Naive thymus-derived CD4-positive, alpha-beta T cell (primary cell): Measurements from ENCODE around the gene CNTF. TPM values are rescaled to one million over a fixed set of nuclear protein-coding genes. Genes with fewer than 3 reads are reported as not detected.

Experiments
- ATAC-seq: fragments of 150-1000 bp; cut with Tn5 transposase; 2 replicates; pipeline ENCODE4 v1.10.0; 2021; ENCODE audit warnings: mild to moderate bottlenecking, moderate library complexity
- CTCF ChIA-PET: fragments of 350-600 bp; sonication (Branson Sonifier 250); formaldehyde crosslinking; loops from one replicate; lab custom pipeline; 2021; ENCODE audit warnings: antibody characterized with exemption; lab: Charles Lee
- POLR2A ChIA-PET: fragments of 350-600 bp; sonication (Branson Sonifier 250); formaldehyde crosslinking; loops from one replicate; lab custom pipeline; 2021; ENCODE audit warnings: antibody characterized with exemption, inconsistent platforms; lab: Charles Lee
- DNase-seq, 9 donors: peaks; one replicate each; pipeline versions ENCODE4 v3.0.0 to v3.0.0-alpha.2; 2020 to 2022; ENCODE audit warnings: mixed read lengths in 1 of 9
- H3K27ac ChIP-seq: one replicate; pipeline ENCODE4 v1.7.0; 2013; ENCODE audit warnings: mild to moderate bottlenecking, low read depth, low read length, moderate library complexity
- H3K27me3 ChIP-seq, 2 donors: one replicate each; pipeline ENCODE4 v1.7.0; 2013; ENCODE audit warnings: low read length in 2 of 2, mild to moderate bottlenecking in 2 of 2, moderate library complexity in 2 of 2; ENCODE audit not compliant: control insufficient read depth in 2 of 2, insufficient read depth in 2 of 2
- H3K36me3 ChIP-seq, 3 experiments: 1 replicate in 2 of 3; 2 replicates in 1 of 3; pipeline ENCODE4 v1.7.0; 2013; ENCODE audit warnings: low read length in 3 of 3, mild to moderate bottlenecking in 3 of 3, moderate library complexity in 1 of 3; ENCODE audit not compliant: insufficient read depth in 3 of 3, control insufficient read depth in 2 of 3
- H3K4me1 ChIP-seq, 2 donors: one replicate each; pipeline ENCODE4 v1.7.0; 2013; ENCODE audit warnings: low read length in 2 of 2, mild to moderate bottlenecking in 2 of 2, moderate library complexity in 1 of 2; ENCODE audit not compliant: control insufficient read depth in 2 of 2, insufficient read depth in 2 of 2
- H3K4me3 ChIP-seq: 2 replicates; pipeline ENCODE4 v1.7.0; 2013; ENCODE audit warnings: mild to moderate bottlenecking, low read length
- H3K9me3 ChIP-seq, 3 experiments: 1 replicate in 2 of 3; 2 replicates in 1 of 3; pipeline ENCODE4 v1.7.0; 2013; ENCODE audit warnings: low read length in 3 of 3; ENCODE audit not compliant: control insufficient read depth in 2 of 3
- H3K27ac Mint-ChIP-seq, 9 donors: one replicate each; pipeline ENCODE4 v1.8.0; 2020 to 2022; ENCODE audit warnings: mixed read lengths in 9 of 9, mild to moderate bottlenecking in 8 of 9, moderate library complexity in 5 of 9, inconsistent platforms in 2 of 9
- H3K27me3 Mint-ChIP-seq, 5 donors: one replicate each; pipeline ENCODE4 v1.8.0; 2021 to 2022; ENCODE audit warnings: mixed read lengths in 5 of 5, mild to moderate bottlenecking in 1 of 5
- H3K36me3 Mint-ChIP-seq, 5 donors: one replicate each; pipeline ENCODE4 v1.8.0; 2020 to 2022; ENCODE audit warnings: mixed read lengths in 5 of 5, mild to moderate bottlenecking in 3 of 5, inconsistent platforms in 1 of 5
- H3K4me1 Mint-ChIP-seq, 7 donors: one replicate each; pipeline ENCODE4 v1.8.0; 2020 to 2022; ENCODE audit warnings: mixed read lengths in 7 of 7, mild to moderate bottlenecking in 3 of 7, inconsistent platforms in 1 of 7
- H3K4me3 Mint-ChIP-seq, 10 donors: one replicate each; pipeline ENCODE4 v1.8.0; 2020 to 2022; ENCODE audit warnings: mild to moderate bottlenecking in 10 of 10, mixed read lengths in 10 of 10, moderate library complexity in 6 of 10, inconsistent platforms in 2 of 10
- H3K9me3 Mint-ChIP-seq, 11 donors: one replicate each; pipeline ENCODE4 v1.8.0; 2020 to 2022; ENCODE audit warnings: mixed read lengths in 11 of 11, mild to moderate bottlenecking in 4 of 11, inconsistent platforms in 1 of 11, moderate library complexity in 1 of 11
- intact Hi-C, 2 donors: fragments of 100-400 bp; cut with micrococcal nuclease; formaldehyde crosslinking; loops; one replicate each; pipeline ENCODE4 v1.15.1; 2023
- polyA plus RNA-seq, 2 donors: library from polyadenylated mRNA; unstranded; fragments of 300-500 nt; fragmentation: Illumina TruSeq; gene quantifications; one replicate each; pipeline ENCODE4 v1.2.3, GENCODE V29; 2021
- total RNA-seq, 6 experiments: library from RNA in 5 of 6; stranded (reverse) in 5 of 6; gene quantifications; 1 replicate in 5 of 6; 2 replicates in 1 of 6; pipeline ENCODE4 v1.2.3 and lab custom pipeline; 2021 to 2026

CNTF gene
- total and polyA plus RNA-seq, 7 experiments from 2014 or later, result 0.10 to 4.9 (median 3.7) TPM; not detected in 1

DNA sequence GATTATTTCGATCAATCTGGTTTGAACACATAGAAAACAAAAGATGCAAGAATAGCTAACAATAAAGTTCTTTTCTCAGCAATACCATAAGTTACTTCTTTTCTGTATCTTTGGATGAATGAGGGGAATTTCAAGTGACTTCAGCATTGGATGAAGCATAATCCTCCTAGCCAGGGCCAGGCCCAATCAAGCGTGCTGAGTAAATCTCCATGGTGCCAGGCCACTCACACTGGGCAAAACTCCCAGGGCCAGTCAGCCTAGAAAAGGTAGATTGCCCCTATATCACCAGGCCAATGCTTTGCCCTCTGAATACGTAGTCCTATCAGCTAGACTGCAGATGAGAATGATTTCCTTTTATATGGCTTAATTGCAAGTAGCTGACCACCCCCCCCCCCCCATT lies 6.0 kb downstream of the CNTF start:
- intact Hi-C loops, result no loop called here
- Mint-ChIP-seq H3K9me3 (peaks cover 0 to 2% (median 0%) of the 10 kb centered on the region in 11 donors), H3K4me3 (no peak overlapping the region), H3K27ac (peak overlapping the region in 6 of 9 donors; percentile 3 to 75 (median 42)), H3K27me3 (no peaks in the 10 kb centered on the region), H3K36me3 (peaks cover 0 to 13% (median 6%) of the 10 kb centered on the region in 5 donors), H3K4me1 (peaks cover 0 to 7% (median 5%) of the 10 kb centered on the region in 7 donors)
- peaks cover 0 to 20% (median 13%) of the 10 kb centered on the region in 3 experiments for H3K36me3 ChIP-seq
- H3K4me3 ChIP-seq, result no peak overlapping the region
- ATAC-seq (no peak), DNase-seq (no peak)
- H3K9me3 ChIP-seq, result no peaks in the 10 kb centered on the region
- no peaks in the 10 kb centered on the region for H3K27me3 ChIP-seq
- no peak overlapping the region for H3K27ac ChIP-seq
- CTCF ChIA-PET, result interaction anchor here (0.6 to 7.4 kb wide), 9 partner anchors 10 to 813 kb away, joined by 3 to 40 read pairs (median 6); no protein-coding TSS in a partner anchor
- H3K4me1 ChIP-seq, result no peaks in the 10 kb centered on the region
- POLR2A ChIA-PET, result interaction anchor here (0.8 to 1.9 kb wide), 4 partner anchors 9 to 61 kb away, joined by 3 to 7 read pairs (median 5); no protein-coding TSS in a partner anchor

DNA sequence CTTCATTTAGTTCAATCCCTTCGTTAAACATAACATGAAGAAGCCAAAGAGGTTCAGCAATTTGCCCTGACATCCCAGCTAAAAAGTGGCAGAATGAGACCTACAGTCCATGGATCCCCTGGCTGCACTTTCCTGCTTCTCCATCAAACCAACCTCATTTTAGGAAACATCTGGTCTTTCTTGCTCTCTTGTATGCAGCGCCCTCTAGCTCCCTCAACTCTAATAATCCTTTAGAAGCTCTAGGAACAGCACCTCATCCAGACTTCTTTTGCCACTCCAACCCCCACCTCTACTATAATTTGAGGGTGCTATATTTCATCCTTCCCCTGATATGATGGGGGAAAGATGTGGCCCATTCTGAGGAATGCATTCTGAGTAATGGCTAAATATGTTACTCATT lies 7.4 kb downstream of the CNTF start:
- H3K9me3 Mint-ChIP-seq, result peaks cover 0 to 2% (median 0%) of the 10 kb centered on the region in 11 donors
- H3K27ac ChIP-seq, result no peak overlapping the region
- peak overlapping the region in 5 of 9 donors; percentile 33 to 75 (median 64) for H3K27ac Mint-ChIP-seq
- DNase-seq (peak in 4 of 9 donors; percentile 20 to 34 (median 29)), ATAC-seq (peak; percentile 74)
- peaks cover 0 to 8% (median under 1%) of the 10 kb centered on the region in 3 experiments for H3K36me3 ChIP-seq
- peaks cover 0 to 4% (median 0%) of the 10 kb centered on the region in 5 donors for H3K36me3 Mint-ChIP-seq
- no peak overlapping the region for H3K4me3 ChIP-seq
- H3K4me3 Mint-ChIP-seq, result no peak overlapping the region
- H3K4me1 Mint-ChIP-seq, result peaks cover 0 to 7% (median 5%) of the 10 kb centered on the region in 7 donors
- intact Hi-C loops, result loop anchor here in 1 of 2 donors (1.0 kb wide), 2 partner anchors 10 to 62 kb away; no protein-coding TSS in a partner anchor
- no peaks in the 10 kb centered on the region for H3K9me3 ChIP-seq
- no peaks in the 10 kb centered on the region for H3K27me3 ChIP-seq
- POLR2A ChIA-PET, result interaction anchor here (0.5 to 1.9 kb wide), 5 partner anchors 11 to 98 kb away, joined by 4 to 7 read pairs (median 5); no protein-coding TSS in a partner anchor
- H3K27me3 Mint-ChIP-seq, result no peaks in the 10 kb centered on the region
- H3K4me1 ChIP-seq, result no peaks in the 10 kb centered on the region
- CTCF ChIA-PET, result interaction anchor here (0.6 to 7.4 kb wide), 23 partner anchors 9 to 1137 kb away, joined by 3 to 40 read pairs (median 4); no protein-coding TSS in a partner anchor

DNA sequence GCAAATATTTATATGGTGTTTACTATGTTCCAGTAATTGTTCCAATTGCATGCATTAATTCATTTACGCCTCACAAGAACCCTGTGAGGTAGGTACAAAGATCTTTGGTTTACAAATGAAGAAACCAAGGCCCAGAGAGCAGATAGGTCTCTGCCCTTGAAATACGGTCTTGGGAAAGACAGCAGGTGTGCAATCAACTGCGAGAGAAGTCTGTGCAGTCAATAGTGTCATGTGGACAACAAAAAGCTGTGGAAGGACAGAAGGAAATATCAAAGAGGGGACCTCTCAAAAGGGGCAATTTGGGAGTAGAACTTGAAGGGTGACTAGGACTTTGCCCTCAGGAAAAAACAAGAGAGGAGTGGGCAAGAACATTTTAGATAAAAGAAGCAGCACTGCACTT lies 8.9 kb downstream of the CNTF start:
- ATAC-seq (no peak), DNase-seq (no peak)
- no peaks in the 10 kb centered on the region for H3K27me3 ChIP-seq
- no peaks in the 10 kb centered on the region for H3K4me1 ChIP-seq
- Mint-ChIP-seq H3K27me3 (no peaks in the 10 kb centered on the region), H3K36me3 (peaks cover 0 to 4% (median 0%) of the 10 kb centered on the region in 5 donors), H3K4me3 (no peak overlapping the region), H3K9me3 (peaks cover 0 to 2% (median 0%) of the 10 kb centered on the region in 11 donors), H3K4me1 (peaks cover 0 to 7% (median 5%) of the 10 kb centered on the region in 7 donors), H3K27ac (peak overlapping the region in 2 of 9 donors; percentile 9 to 47)
- POLR2A ChIA-PET, result no interaction called here
- H3K4me3 ChIP-seq, result no peak overlapping the region
- intact Hi-C loops, result no loop called here
- CTCF ChIA-PET, result interaction anchor here (7.4 kb wide), 1 partner anchor 7 kb away, joined by 40 read pairs; no protein-coding TSS in a partner anchor
- H3K27ac ChIP-seq, result no peak overlapping the region
- H3K36me3 ChIP-seq, result peaks cover 0 to under 1% (median 0%) of the 10 kb centered on the region in 3 experiments
- H3K9me3 ChIP-seq, result no peaks in the 10 kb centered on the region

DNA sequence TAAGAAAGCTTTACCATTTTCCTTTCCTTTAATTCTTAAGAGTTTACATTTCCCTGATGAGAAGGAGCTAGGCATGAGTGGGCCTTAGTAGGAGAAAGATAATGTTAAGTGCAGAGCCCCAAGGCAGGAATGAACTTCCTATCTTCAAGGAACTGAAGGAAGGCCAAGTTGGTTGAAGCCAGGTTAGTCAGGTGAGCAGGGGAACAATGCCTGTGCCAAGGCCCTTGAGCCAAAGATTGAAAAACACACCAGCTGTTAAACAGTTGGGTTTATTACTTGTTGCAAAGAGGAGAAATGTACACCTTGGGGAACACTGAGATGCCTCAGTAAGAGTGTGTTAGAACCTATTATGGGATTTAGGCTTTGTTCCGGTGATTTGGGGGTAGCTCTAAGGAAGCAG lies 10.0 kb downstream of the CNTF start:
- ChIA-PET CTCF (interaction anchor here (1.4 to 7.4 kb wide), 2 partner anchors 6 to 107 kb away, joined by 4 to 40 read pairs; no protein-coding TSS in a partner anchor), POLR2A (no interaction called here)
- no peaks in the 10 kb centered on the region for H3K27me3 Mint-ChIP-seq
- peaks cover 0 to 6% (median 4%) of the 10 kb centered on the region in 7 donors for H3K4me1 Mint-ChIP-seq
- H3K9me3 Mint-ChIP-seq, result peaks cover 0 to 2% (median 0%) of the 10 kb centered on the region in 11 donors
- H3K27ac ChIP-seq, result no peak overlapping the region
- DNase-seq (no peak), ATAC-seq (no peak)
- H3K36me3 ChIP-seq, result no peaks in the 10 kb centered on the region
- intact Hi-C loops, result no loop called here
- no peak overlapping the region for H3K4me3 Mint-ChIP-seq
- H3K27ac Mint-ChIP-seq, result no peak overlapping the region
- no peaks in the 10 kb centered on the region for H3K27me3 ChIP-seq
- no peaks in the 10 kb centered on the region for H3K9me3 ChIP-seq
- H3K4me3 ChIP-seq, result no peak overlapping the region
- H3K4me1 ChIP-seq, result no peaks in the 10 kb centered on the region
- peaks cover 0 to 3% (median 0%) of the 10 kb centered on the region in 5 donors for H3K36me3 Mint-ChIP-seq

DNA sequence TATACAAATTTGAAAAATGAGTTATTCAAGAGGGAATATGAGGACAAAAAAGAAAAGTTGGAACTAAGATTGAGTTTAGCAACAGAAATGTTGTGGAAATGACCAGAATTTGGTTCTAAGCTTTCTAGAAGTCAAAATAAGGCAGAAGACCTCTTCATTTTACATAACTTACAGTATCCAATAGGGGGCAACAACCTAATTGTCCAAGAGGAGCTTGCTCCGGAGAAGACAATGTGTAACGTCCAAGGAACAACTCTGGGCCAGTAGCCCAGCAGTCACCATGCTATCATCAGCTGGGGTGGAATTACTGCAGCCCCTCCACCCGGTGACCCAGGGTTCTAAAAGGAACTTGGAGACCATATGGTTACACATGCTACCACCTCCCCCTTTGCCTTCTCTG lies 14.1 kb downstream of the CNTF start:
- no peaks in the 10 kb centered on the region for H3K9me3 Mint-ChIP-seq
- intact Hi-C loops, result no loop called here

DNA sequence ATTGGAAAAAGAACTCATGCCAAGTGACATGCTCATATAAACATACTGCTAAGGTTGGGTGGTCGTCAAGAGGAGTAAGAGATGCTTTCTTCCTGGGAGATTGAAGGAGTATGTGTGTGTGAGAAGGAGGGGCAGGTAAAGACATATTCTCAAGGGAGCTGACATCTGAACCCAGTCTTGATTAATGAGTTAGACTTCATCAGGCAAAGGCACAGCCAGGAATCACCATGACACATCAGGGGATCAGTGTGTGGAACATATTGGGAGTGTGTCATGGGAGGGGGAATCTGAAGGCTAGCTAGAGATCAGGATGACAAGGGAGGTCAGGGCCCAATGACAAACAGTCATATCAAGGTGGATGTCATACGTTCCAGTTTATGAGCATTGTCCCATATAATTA lies 14.9 kb downstream of the CNTF start:
- ATAC-seq, result no peak
- no peaks in the 10 kb centered on the region for H3K9me3 ChIP-seq
- H3K27ac Mint-ChIP-seq, result peak overlapping the region in 2 of 9 donors; percentile 10 to 86
- no peaks in the 10 kb centered on the region for H3K36me3 ChIP-seq
- no peaks in the 10 kb centered on the region for H3K27me3 ChIP-seq
- H3K4me3 ChIP-seq, result no peak overlapping the region
- H3K9me3 Mint-ChIP-seq, result no peaks in the 10 kb centered on the region
- no peak overlapping the region for H3K4me3 Mint-ChIP-seq
- H3K4me1 Mint-ChIP-seq, result peaks cover 13 to 31% (median 26%) of the 10 kb centered on the region in 7 donors
- H3K27me3 Mint-ChIP-seq, result peaks cover 0 to 2% (median 0%) of the 10 kb centered on the region in 5 donors
- CTCF ChIA-PET, result interaction anchor here (1.0 to 4.3 kb wide), 3 partner anchors 8 to 149 kb away, joined by 3 to 40 read pairs (median 5); no protein-coding TSS in a partner anchor
- H3K27ac ChIP-seq, result no peak overlapping the region
- H3K4me1 ChIP-seq, result peaks cover 14 to 24% of the 10 kb centered on the region in 2 donors
- no peak for DNase-seq
- H3K36me3 Mint-ChIP-seq, result no peaks in the 10 kb centered on the region
- intact Hi-C loops, result no loop called here
- POLR2A ChIA-PET, result interaction anchor here (0.6 to 1.2 kb wide), 3 partner anchors 9 to 1107 kb away, joined by 3 to 4 read pairs (median 3); no protein-coding TSS in a partner anchor

More for the DNA sequence above, 14.1 kb downstream of the CNTF start:
- peaks cover 14 to 24% of the 10 kb centered on the region in 2 donors for H3K4me1 ChIP-seq
- Mint-ChIP-seq H3K27me3 (no peaks in the 10 kb centered on the region), H3K27ac (no peak overlapping the region), H3K36me3 (no peaks in the 10 kb centered on the region), H3K4me3 (no peak overlapping the region), H3K4me1 (peaks cover 13 to 25% (median 23%) of the 10 kb centered on the region in 7 donors)
- no peak overlapping the region for H3K4me3 ChIP-seq
- H3K9me3 ChIP-seq, result no peaks in the 10 kb centered on the region
- no peaks in the 10 kb centered on the region for H3K27me3 ChIP-seq
- no peaks in the 10 kb centered on the region for H3K36me3 ChIP-seq
- ATAC-seq, result no peak
- ChIA-PET POLR2A (interaction anchor here (0.6 to 1.2 kb wide), 2 partner anchors 9 to 67 kb away, joined by 3 to 4 read pairs; no protein-coding TSS in a partner anchor), CTCF (interaction anchor here (0.8 to 4.3 kb wide), 4 partner anchors 8 to 150 kb away, joined by 3 to 40 read pairs (median 4); no protein-coding TSS in a partner anchor)
- DNase-seq, result no peak
- H3K27ac ChIP-seq, result no peak overlapping the region
